Loucy (cell line): ENCODE measurements around the gene GAS6.

Experiments
- H2AFZ ChIP-seq: fragments of 200-600 bp; sonication (generic); 2 replicates; pipeline ENCODE4 v1.6.0; 2016; ENCODE audit warnings: antibody characterized with exemption, mild to moderate bottlenecking, low read length, moderate library complexity
- H3F3A ChIP-seq: fragments of 200-600 bp; 2 replicates; pipeline ENCODE4 v1.6.0; 2016; ENCODE audit warnings: antibody characterized with exemption, low read depth, mild to moderate bottlenecking
- H3K27me3 ChIP-seq: fragments of 200-600 bp; sonication (generic); 2 replicates; pipeline ENCODE4 v1.6.1; 2014; ENCODE audit warnings: low read length, mild to moderate bottlenecking; ENCODE audit not compliant: insufficient read depth, poor library complexity, severe bottlenecking
- H3K36me3 ChIP-seq: fragments of 200-600 bp; sonication (generic); 2 replicates; pipeline ENCODE4 v1.6.1; 2016; ENCODE audit warnings: low read length; ENCODE audit not compliant: insufficient read depth
- H3K4me1 ChIP-seq: fragments of 200-600 bp; sonication (generic); 2 replicates; pipeline ENCODE4 v1.5.1; 2014; ENCODE audit warnings: low read length, mild to moderate bottlenecking; ENCODE audit not compliant: insufficient read depth, poor library complexity, severe bottlenecking
- H3K4me2 ChIP-seq: fragments of 200-600 bp; sonication (generic); 2 replicates; pipeline ENCODE4 v1.6.0; 2014; ENCODE audit warnings: antibody characterized with exemption, low read length, low read depth, mild to moderate bottlenecking; ENCODE audit not compliant: poor library complexity, severe bottlenecking
- H3K4me3 ChIP-seq: fragments of 200-600 bp; sonication (generic); 2 replicates; pipeline ENCODE4 v1.5.1; 2014; ENCODE audit warnings: low read length, mild to moderate bottlenecking, mixed read lengths; ENCODE audit not compliant: poor library complexity, severe bottlenecking
- H3K79me2 ChIP-seq: fragments of 200-600 bp; sonication (generic); 2 replicates; pipeline ENCODE4 v1.6.1; 2014; ENCODE audit warnings: low read length; ENCODE audit not compliant: insufficient read depth
- H3K9ac ChIP-seq: fragments of 200-600 bp; sonication (generic); 2 replicates; pipeline ENCODE4 v1.6.0; 2014; ENCODE audit warnings: mild to moderate bottlenecking, low read depth, low read length, moderate library complexity; ENCODE audit not compliant: poor library complexity, severe bottlenecking
- H3K9me2 ChIP-seq: fragments of 200-600 bp; sonication (generic); replicated peaks from 2 replicates; pipeline ENCODE4 v1.6.1; 2016; ENCODE audit warnings: low read depth, low read length, mixed read lengths
- H3K9me3 ChIP-seq: fragments of 200-600 bp; sonication (generic); 2 replicates; pipeline ENCODE4 v1.6.1; 2014; ENCODE audit warnings: mild to moderate bottlenecking, antibody characterized with exemption, low read length, low read depth; ENCODE audit not compliant: insufficient read depth
- H4K20me1 ChIP-seq: fragments of 200-600 bp; sonication (generic); 2 replicates; pipeline ENCODE4 v1.6.0; 2014; ENCODE audit warnings: antibody characterized with exemption, low read length, mild to moderate bottlenecking; ENCODE audit not compliant: insufficient read depth, poor library complexity, severe bottlenecking
- CTCF ChIP-seq: fragments of 200-600 bp; sonication (generic); conservative IDR thresholded peaks from 2 replicates; pipeline ENCODE4 v1.5.1; 2014; ENCODE audit warnings: mild to moderate bottlenecking, antibody characterized with exemption, low read length
- EZH2phosphoT487 ChIP-seq: fragments of 200-600 bp; IDR thresholded peaks from 2 replicates; pipeline ENCODE4 v1.6.1; 2018; ENCODE audit warnings: antibody characterized with exemption, mild to moderate bottlenecking, moderate library complexity, borderline replicate concordance

The GAS6 gene

GRCh38 chr13:113822266-113822665 lies 41.6 kb downstream of the GAS6 start:
- Histone ChIP-seq H3K9me2 (no peaks in the 10 kb centered on the region), H4K20me1 (no peaks in the 10 kb centered on the region), H2AFZ (no peak overlapping the region), H3K4me1 (no peaks in the 10 kb centered on the region), H3K9me3 (no peaks in the 10 kb centered on the region), H3F3A (no peaks in the 10 kb centered on the region), H3K9ac (no peak overlapping the region), H3K27me3 (no peaks in the 10 kb centered on the region), H3K79me2 (no peaks in the 10 kb centered on the region), H3K4me3 (no peak overlapping the region), H3K36me3 (no peaks in the 10 kb centered on the region), H3K4me2 (no peak overlapping the region)
- no peak for TF ChIP-seq EZH2phosphoT487
- TF ChIP-seq CTCF: no peak

DNA sequence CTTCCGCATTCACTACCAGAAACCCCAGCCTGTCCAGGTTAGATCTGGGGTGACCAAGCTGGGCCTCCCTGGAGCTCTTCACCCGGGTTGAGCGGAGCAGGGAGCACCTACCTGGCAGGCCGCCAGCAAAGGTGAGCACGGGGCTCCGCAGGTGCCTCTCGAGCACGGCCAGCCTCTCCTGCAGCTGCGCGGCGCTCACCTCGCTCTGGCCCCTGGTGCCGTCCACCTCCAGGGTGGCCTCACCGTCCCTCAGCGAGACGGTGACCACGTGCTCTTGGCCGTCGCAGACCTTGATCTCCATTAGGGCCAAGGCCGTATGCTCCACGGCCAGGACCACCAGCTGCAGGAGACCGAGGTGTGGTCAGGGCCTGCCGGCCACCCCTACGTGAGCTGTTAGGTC lies 42.0 kb downstream of the GAS6 start:
- Histone ChIP-seq H3K4me1 (peaks cover under 1% of the 10 kb centered on the region), H3K9ac (no peak overlapping the region), H3K36me3 (no peaks in the 10 kb centered on the region), H3F3A (no peaks in the 10 kb centered on the region), H3K9me3 (no peaks in the 10 kb centered on the region), H3K4me3 (no peak overlapping the region), H2AFZ (no peak overlapping the region), H3K79me2 (no peaks in the 10 kb centered on the region), H3K27me3 (no peaks in the 10 kb centered on the region), H4K20me1 (no peaks in the 10 kb centered on the region), H3K9me2 (no peaks in the 10 kb centered on the region), H3K4me2 (no peak overlapping the region)
- TF ChIP-seq CTCF: no peak
- no peak for TF ChIP-seq EZH2phosphoT487

GRCh38 chr13:113820813-113821651 lies 42.8 kb downstream of the GAS6 start:
- Histone ChIP-seq H3K4me1 (peaks cover 4% of the 10 kb centered on the region), H3K27me3 (no peaks in the 10 kb centered on the region), H3K79me2 (no peaks in the 10 kb centered on the region), H2AFZ (no peak overlapping the region), H3K9me3 (no peaks in the 10 kb centered on the region), H3K9ac (no peak overlapping the region), H3K4me3 (no peak overlapping the region), H3K4me2 (no peak overlapping the region), H3F3A (no peaks in the 10 kb centered on the region), H3K9me2 (no peaks in the 10 kb centered on the region), H4K20me1 (no peaks in the 10 kb centered on the region), H3K36me3 (no peaks in the 10 kb centered on the region)
- no peak for TF ChIP-seq CTCF
- TF ChIP-seq EZH2phosphoT487: no peak
